Activated CD8-positive, alpha-beta memory T cell treated with anti-CD3 and anti-CD28 coated beads for 1 hour (primary cell): ENCODE data around the gene RUFY1.
"Not testable (repeated sequence)": the region's sequence is repeated elsewhere in the genome, so short reads cannot be mapped to it uniquely, and the experiment has no call there.

ENCODE experiments used
- DNase-seq, 2 donors: peaks; one replicate each; pipeline ENCODE4 v3.0.0-alpha.2; 2020; ENCODE audit warnings: low read depth in 1 of 2; ENCODE audit errors: extremely low read depth in 1 of 2

The RUFY1 gene

DNA sequence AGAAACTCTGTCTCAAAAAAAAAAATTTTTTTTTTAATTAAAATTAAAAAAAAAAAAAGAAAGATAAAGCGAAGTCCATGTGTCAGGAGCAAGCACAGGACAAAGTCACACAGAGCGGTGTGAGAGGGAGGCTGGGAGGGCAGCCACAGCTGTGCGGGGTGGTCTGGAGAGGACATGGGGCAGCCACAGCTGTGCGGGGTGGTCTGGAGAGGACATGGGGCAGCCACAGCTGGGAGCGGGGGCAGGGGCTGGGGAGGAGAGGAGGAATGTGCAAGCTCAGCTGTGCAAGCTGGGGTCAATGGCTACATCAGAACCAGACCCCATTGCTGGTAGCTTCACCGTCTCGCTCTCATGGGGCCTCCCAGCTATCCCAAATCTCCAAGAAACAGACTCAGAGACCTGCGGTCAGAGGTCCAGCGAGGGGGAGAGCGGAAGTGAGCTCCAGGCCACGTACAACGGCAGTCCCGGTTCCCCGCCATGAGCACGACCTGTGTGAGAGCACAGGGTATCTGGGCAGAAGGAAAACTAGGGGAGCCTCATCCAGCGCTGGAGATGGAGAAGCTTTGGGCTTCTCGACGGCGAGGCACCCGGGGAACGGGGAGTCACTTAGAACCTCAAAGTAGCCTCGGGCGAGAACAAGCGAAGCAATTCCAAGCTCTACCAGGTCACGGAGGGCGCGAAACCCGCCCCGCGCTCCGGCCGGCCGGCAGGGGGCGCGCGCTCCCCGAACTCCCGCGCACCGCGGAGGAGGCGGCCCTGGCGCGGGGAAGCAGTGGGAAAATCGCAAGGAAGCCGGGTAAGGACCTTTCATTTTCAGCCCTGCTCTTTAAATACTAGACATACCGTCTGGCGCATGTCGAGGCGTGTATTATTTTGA, 107.2 kb downstream of the RUFY1 start:
- not testable (repeated sequence) for DNase-seq

GRCh38 chr5:179658179-179658856, 108.0 kb downstream of the RUFY1 start:
- not testable (repeated sequence) for DNase-seq
